Measurements from ENCODE around the gene ACSBG1.

GRCh38 chr15:78212008-78212407 lies 22.4 kb downstream of the ACSBG1 start:
- no peak for TF ChIP-seq POLR2A (IDR thresholded peaks at IDR 0.05)
- no peak for TF ChIP-seq CTCF (IDR thresholded peaks at IDR 0.05)

Data from ovary (tissue), 3 donors.